Measurements from ENCODE around the gene MAPKAPK3.

The MAPKAPK3 gene

DNA sequence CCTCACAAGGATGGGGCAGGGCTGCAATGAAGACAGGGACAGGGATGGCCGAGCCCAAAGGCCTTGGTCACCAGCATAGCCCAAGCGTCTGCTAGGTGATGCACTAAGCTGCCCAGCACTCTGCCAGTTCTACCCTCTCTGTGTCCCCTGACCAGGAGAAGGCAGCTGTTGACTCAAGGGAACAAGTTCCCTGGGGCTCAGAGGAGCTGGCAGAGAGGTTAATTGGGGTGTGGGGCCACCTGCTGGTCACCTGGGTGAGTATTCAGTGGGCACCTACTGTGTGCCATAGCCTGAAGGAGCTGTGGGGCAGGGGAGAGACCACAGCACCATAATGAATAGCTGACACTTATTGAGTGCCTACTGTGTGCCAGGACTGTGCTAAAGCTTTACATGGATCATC lies 35.8 kb downstream of the MAPKAPK3 start:
- DNase-seq: peak; percentile 14 to 34 (median 26)
- no peak overlapping the region for H3K27ac ChIP-seq (ENCODE audit: insufficient read depth, low read length, poor library complexity, severe bottlenecking)
- H3K27me3 ChIP-seq (replicated peaks; ENCODE audit: control insufficient read depth, insufficient read depth, low read length, poor library complexity, severe bottlenecking): no peaks in the 10 kb centered on the region
- no peaks in the 10 kb centered on the region for H3K9me3 ChIP-seq (ENCODE audit: control insufficient read depth, low read length)
- no peaks in the 10 kb centered on the region for H3K4me1 ChIP-seq (ENCODE audit: control insufficient read depth, insufficient read depth, low read length, poor library complexity, severe bottlenecking)
- H3K36me3 ChIP-seq (ENCODE audit: control insufficient read depth, insufficient read depth, low read length): peaks cover 18% of the 10 kb centered on the region
- no peak overlapping the region for H3K4me3 ChIP-seq (ENCODE audit: insufficient read depth, low read depth, low read length, poor library complexity, severe bottlenecking)

GRCh38 chr3:50653937-50654595 lies 37.1 kb downstream of the MAPKAPK3 start:
- no peaks in the 10 kb centered on the region for H3K4me1 ChIP-seq (ENCODE audit: control insufficient read depth, insufficient read depth, low read length, poor library complexity, severe bottlenecking)
- no peaks in the 10 kb centered on the region for H3K9me3 ChIP-seq (ENCODE audit: control insufficient read depth, low read length)
- DNase-seq: no peak
- H3K27ac ChIP-seq (ENCODE audit: insufficient read depth, low read length, poor library complexity, severe bottlenecking): no peak overlapping the region
- H3K4me3 ChIP-seq (ENCODE audit: insufficient read depth, low read depth, low read length, poor library complexity, severe bottlenecking): no peak overlapping the region
- H3K27me3 ChIP-seq (replicated peaks; ENCODE audit: control insufficient read depth, insufficient read depth, low read length, poor library complexity, severe bottlenecking): no peaks in the 10 kb centered on the region
- H3K36me3 ChIP-seq (ENCODE audit: control insufficient read depth, insufficient read depth, low read length): peaks cover 4% of the 10 kb centered on the region

GRCh38 chr3:50655009-50655830 lies 38.3 kb downstream of the MAPKAPK3 start:
- no peak overlapping the region for H3K4me3 ChIP-seq (ENCODE audit: insufficient read depth, low read depth, low read length, poor library complexity, severe bottlenecking)
- no peak for DNase-seq

DNA sequence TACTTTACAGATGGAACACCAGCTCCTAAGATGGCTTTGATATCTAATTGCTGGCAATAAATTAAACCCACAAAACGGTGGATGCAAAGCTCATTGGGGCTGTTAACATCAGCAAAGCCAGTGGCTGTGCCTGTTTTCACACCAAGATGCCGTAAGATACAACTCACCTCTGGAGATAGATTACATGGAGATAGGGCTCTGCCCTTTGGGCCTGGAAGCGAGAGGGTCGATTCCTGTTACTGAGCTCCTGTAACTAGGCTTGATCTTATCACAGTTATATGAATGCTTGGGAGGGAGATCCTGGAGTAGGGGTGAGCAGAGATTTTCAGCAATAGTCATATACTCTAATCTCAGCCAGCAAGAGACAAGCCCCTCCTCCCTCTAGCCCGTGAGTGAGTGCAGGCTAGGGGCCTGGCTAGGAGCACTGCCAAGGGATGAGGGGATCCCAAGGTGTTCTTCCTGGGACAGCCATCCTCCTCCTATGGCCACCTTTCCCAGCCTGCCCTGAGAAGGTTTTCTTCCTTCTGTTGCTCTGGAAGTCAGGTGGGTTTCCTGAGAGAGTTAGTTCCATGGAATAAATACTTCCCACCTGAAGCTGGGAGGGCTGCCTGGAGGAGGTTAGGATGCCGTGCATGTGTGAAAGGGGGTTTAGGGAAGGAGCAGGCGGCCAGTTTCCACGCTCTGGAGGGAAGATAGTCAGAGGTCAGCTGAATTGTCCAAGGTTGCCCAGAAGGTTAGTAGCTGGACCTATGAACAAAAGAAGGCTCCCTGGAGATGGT lies 39.7 kb downstream of the MAPKAPK3 start:
- DNase-seq: no peak
- Histone ChIP-seq H3K4me3 (ENCODE audit: insufficient read depth, low read depth, low read length, poor library complexity, severe bottlenecking) (no peak overlapping the region), H3K27me3 (replicated peaks; ENCODE audit: control insufficient read depth, insufficient read depth, low read length, poor library complexity, severe bottlenecking) (no peaks in the 10 kb centered on the region), H3K4me1 (ENCODE audit: control insufficient read depth, insufficient read depth, low read length, poor library complexity, severe bottlenecking) (no peaks in the 10 kb centered on the region), H3K9me3 (ENCODE audit: control insufficient read depth, low read length) (no peaks in the 10 kb centered on the region), H3K27ac (ENCODE audit: insufficient read depth, low read length, poor library complexity, severe bottlenecking) (no peak overlapping the region), H3K36me3 (ENCODE audit: control insufficient read depth, insufficient read depth, low read length) (no peaks in the 10 kb centered on the region)

More at GRCh38 chr3:50655009-50655830, 38.3 kb downstream of the MAPKAPK3 start:
- H3K9me3 ChIP-seq (ENCODE audit: control insufficient read depth, low read length): no peaks in the 10 kb centered on the region
- no peak overlapping the region for H3K27ac ChIP-seq (ENCODE audit: insufficient read depth, low read length, poor library complexity, severe bottlenecking)
- H3K4me1 ChIP-seq (ENCODE audit: control insufficient read depth, insufficient read depth, low read length, poor library complexity, severe bottlenecking): no peaks in the 10 kb centered on the region
- H3K36me3 ChIP-seq (ENCODE audit: control insufficient read depth, insufficient read depth, low read length): no peaks in the 10 kb centered on the region
- H3K27me3 ChIP-seq (replicated peaks; ENCODE audit: control insufficient read depth, insufficient read depth, low read length, poor library complexity, severe bottlenecking): no peaks in the 10 kb centered on the region

DNA sequence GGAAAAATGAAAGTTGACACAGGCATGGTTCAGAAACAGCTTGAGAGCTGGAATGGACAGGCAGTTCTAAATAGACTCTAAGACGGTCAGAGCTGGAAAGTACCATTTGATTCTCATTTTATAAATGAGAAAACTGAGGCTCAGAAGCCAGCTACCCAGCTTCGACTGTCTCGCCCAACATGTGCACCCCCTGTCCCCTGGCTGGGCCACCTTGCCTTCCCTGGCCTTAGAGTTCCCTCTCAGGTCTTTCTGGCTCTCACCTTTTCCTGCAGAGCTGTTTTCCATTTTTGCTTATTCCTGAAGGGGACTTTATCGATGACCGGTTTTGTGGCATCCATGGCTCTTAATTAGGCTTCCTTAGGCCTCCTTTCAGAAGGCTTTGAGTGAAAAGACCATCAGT lies 40.5 kb downstream of the MAPKAPK3 start:
- H3K4me1 ChIP-seq (ENCODE audit: control insufficient read depth, insufficient read depth, low read length, poor library complexity, severe bottlenecking): no peaks in the 10 kb centered on the region
- no peak for DNase-seq
- no peaks in the 10 kb centered on the region for H3K9me3 ChIP-seq (ENCODE audit: control insufficient read depth, low read length)
- no peaks in the 10 kb centered on the region for H3K36me3 ChIP-seq (ENCODE audit: control insufficient read depth, insufficient read depth, low read length)
- no peaks in the 10 kb centered on the region for H3K27me3 ChIP-seq (replicated peaks; ENCODE audit: control insufficient read depth, insufficient read depth, low read length, poor library complexity, severe bottlenecking)
- H3K27ac ChIP-seq (ENCODE audit: insufficient read depth, low read length, poor library complexity, severe bottlenecking): no peak overlapping the region
- no peak overlapping the region for H3K4me3 ChIP-seq (ENCODE audit: insufficient read depth, low read depth, low read length, poor library complexity, severe bottlenecking)

DNA sequence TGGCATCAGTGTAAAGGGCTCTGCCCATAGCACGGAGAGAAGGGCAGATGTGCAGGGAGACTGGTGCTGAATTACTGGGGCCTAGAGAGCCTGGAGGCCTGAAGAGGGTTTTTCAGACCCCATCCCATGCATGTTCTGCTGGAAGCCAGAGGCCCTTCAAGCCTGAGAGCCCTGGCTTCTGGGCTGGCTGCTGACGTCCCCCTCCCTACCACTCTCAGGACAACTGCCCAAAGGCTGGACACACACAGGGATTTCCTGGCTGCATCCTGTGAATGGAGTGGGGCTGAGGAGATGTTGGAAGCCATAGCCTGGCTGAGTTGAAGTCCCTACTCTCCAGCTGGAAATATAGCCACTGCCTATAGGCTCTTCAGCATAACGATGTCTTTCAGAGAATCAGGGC lies 40.9 kb downstream of the MAPKAPK3 start:
- no peaks in the 10 kb centered on the region for H3K9me3 ChIP-seq (ENCODE audit: control insufficient read depth, low read length)
- no peak overlapping the region for H3K4me3 ChIP-seq (ENCODE audit: insufficient read depth, low read depth, low read length, poor library complexity, severe bottlenecking)
- H3K4me1 ChIP-seq (ENCODE audit: control insufficient read depth, insufficient read depth, low read length, poor library complexity, severe bottlenecking): no peaks in the 10 kb centered on the region
- no peak for DNase-seq
- H3K27ac ChIP-seq (ENCODE audit: insufficient read depth, low read length, poor library complexity, severe bottlenecking): no peak overlapping the region
- H3K27me3 ChIP-seq (replicated peaks; ENCODE audit: control insufficient read depth, insufficient read depth, low read length, poor library complexity, severe bottlenecking): no peaks in the 10 kb centered on the region
- no peaks in the 10 kb centered on the region for H3K36me3 ChIP-seq (ENCODE audit: control insufficient read depth, insufficient read depth, low read length)

DNA sequence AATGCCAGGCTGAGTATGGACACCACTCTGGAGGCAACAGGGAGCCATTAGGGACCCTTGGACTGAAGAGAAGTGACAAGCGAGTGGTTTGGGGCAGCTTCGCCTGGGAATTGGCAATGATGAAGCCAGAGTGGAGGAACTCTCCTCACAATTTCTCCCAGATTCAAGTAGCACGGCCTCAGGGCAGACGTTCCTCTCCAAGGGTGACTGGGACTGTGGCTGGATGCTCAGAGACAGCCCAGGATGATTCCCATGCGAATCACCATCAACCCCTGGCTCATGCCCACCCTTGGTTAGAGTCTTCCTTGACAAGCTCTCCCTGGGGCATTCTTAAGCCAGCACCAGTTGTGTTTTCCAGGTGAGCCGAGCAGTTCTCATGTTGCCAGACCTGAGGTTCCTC lies 41.5 kb downstream of the MAPKAPK3 start:
- Histone ChIP-seq H3K4me1 (ENCODE audit: control insufficient read depth, insufficient read depth, low read length, poor library complexity, severe bottlenecking) (no peaks in the 10 kb centered on the region), H3K36me3 (ENCODE audit: control insufficient read depth, insufficient read depth, low read length) (no peaks in the 10 kb centered on the region), H3K4me3 (ENCODE audit: insufficient read depth, low read depth, low read length, poor library complexity, severe bottlenecking) (no peak overlapping the region), H3K27ac (ENCODE audit: insufficient read depth, low read length, poor library complexity, severe bottlenecking) (no peak overlapping the region), H3K27me3 (replicated peaks; ENCODE audit: control insufficient read depth, insufficient read depth, low read length, poor library complexity, severe bottlenecking) (no peaks in the 10 kb centered on the region), H3K9me3 (ENCODE audit: control insufficient read depth, low read length) (no peaks in the 10 kb centered on the region)
- no peak for DNase-seq

DNA sequence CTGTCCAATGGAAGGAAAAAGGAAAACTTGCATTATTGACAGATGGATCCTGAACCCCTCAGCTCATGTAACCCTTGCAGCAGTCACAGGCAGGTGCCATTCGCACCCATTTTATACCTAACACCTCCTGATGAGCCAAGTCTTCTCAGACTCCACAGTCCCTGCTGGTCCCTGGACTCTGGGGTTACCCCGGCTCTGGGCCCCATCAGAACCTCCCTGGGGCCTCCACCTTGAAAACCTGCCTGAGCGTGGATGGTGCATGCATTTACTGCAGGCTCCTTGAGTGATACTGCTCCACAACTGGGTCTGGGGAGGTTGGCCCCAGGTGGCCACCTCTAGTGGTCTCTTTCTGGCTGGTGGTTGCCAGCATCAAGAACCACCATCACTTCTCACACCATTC lies 41.9 kb downstream of the MAPKAPK3 start:
- H3K9me3 ChIP-seq (ENCODE audit: control insufficient read depth, low read length): no peaks in the 10 kb centered on the region
- H3K4me3 ChIP-seq (ENCODE audit: insufficient read depth, low read depth, low read length, poor library complexity, severe bottlenecking): no peak overlapping the region
- no peak for DNase-seq
- no peaks in the 10 kb centered on the region for H3K4me1 ChIP-seq (ENCODE audit: control insufficient read depth, insufficient read depth, low read length, poor library complexity, severe bottlenecking)
- H3K36me3 ChIP-seq (ENCODE audit: control insufficient read depth, insufficient read depth, low read length): no peaks in the 10 kb centered on the region
- no peaks in the 10 kb centered on the region for H3K27me3 ChIP-seq (replicated peaks; ENCODE audit: control insufficient read depth, insufficient read depth, low read length, poor library complexity, severe bottlenecking)
- no peak overlapping the region for H3K27ac ChIP-seq (ENCODE audit: insufficient read depth, low read length, poor library complexity, severe bottlenecking)

DNA sequence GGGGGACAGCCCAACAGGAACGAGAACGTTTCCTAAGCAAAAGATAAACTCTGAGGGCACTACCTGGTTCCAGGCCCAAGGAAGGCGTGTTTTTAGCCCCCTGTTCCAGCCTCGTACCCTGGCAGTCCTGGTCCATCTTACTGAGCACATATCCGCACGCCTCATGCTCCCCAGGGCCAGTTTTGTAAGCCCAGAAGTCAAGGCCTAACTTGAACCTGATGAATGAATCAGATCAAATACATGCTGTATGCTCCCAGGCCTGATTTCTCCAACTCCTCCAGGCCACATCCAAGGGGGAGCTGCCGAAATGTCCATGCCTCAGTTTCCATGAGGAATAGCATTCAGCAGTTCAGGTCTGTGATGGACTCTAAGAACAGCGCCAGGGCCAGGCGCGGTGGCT lies 43.4 kb downstream of the MAPKAPK3 start:
- Histone ChIP-seq H3K4me3 (ENCODE audit: insufficient read depth, low read depth, low read length, poor library complexity, severe bottlenecking) (no peak overlapping the region), H3K27ac (ENCODE audit: insufficient read depth, low read length, poor library complexity, severe bottlenecking) (no peak overlapping the region), H3K36me3 (ENCODE audit: control insufficient read depth, insufficient read depth, low read length) (no peaks in the 10 kb centered on the region), H3K4me1 (ENCODE audit: control insufficient read depth, insufficient read depth, low read length, poor library complexity, severe bottlenecking) (no peaks in the 10 kb centered on the region), H3K27me3 (replicated peaks; ENCODE audit: control insufficient read depth, insufficient read depth, low read length, poor library complexity, severe bottlenecking) (no peaks in the 10 kb centered on the region), H3K9me3 (ENCODE audit: control insufficient read depth, low read length) (no peaks in the 10 kb centered on the region)
- DNase-seq: no peak
